Dendritic cell treated with granulocyte-macrophage colony-stimulating factor and Interleukin-4, amounts not matched to agents 40 ng/mL and 50 ng/mL, for 4 days (primary cell): Measurements from ENCODE around the gene SP140.

ENCODE experiments used
- H3K27ac Mint-ChIP-seq: one replicate; pipeline ENCODE4 v1.8.0; 2022; ENCODE audit warnings: mild to moderate bottlenecking, mixed read lengths
- H3K27me3 Mint-ChIP-seq: one replicate; pipeline ENCODE4 v1.8.0; 2022; ENCODE audit warnings: mild to moderate bottlenecking, mixed read lengths
- H3K36me3 Mint-ChIP-seq: one replicate; pipeline ENCODE4 v1.8.0; 2022; ENCODE audit warnings: low read depth, mixed read lengths
- H3K4me1 Mint-ChIP-seq: one replicate; pipeline ENCODE4 v1.8.0; 2022; ENCODE audit warnings: low read depth, mixed read lengths
- H3K4me3 Mint-ChIP-seq: one replicate; pipeline ENCODE4 v1.8.0; 2022; ENCODE audit warnings: mild to moderate bottlenecking, moderate library complexity, mixed read lengths
- H3K9me3 Mint-ChIP-seq: one replicate; pipeline ENCODE4 v1.8.0; 2022; ENCODE audit warnings: mixed read lengths
- intact Hi-C: fragments of 100-400 bp; cut with micrococcal nuclease; formaldehyde crosslinking; loops from one replicate; pipeline ENCODE4 v1.15.0; 2022

Gene SP140

GRCh38 chr2:230360028-230360427 is 134.5 kb downstream of the SP140 start:
- H3K4me3 Mint-ChIP-seq = no peak overlapping the region
- H3K36me3 Mint-ChIP-seq = peaks cover 70% of the 10 kb centered on the region
- H3K27ac Mint-ChIP-seq = no peak overlapping the region
- H3K27me3 Mint-ChIP-seq = no peaks in the 10 kb centered on the region
- peaks cover 7% of the 10 kb centered on the region for H3K4me1 Mint-ChIP-seq
- no peaks in the 10 kb centered on the region for H3K9me3 Mint-ChIP-seq
- intact Hi-C loops = no loop called here

- Mint-ChIP-seq H3K36me3 (peaks cover 84% of the 10 kb centered on the region), H3K27me3 (no peaks in the 10 kb centered on the region), H3K4me3 (no peak overlapping the region), H3K4me1 (peaks cover 7% of the 10 kb centered on the region), H3K9me3 (no peaks in the 10 kb centered on the region), H3K27ac (no peak overlapping the region)
- intact Hi-C loops = no loop called here
Measured at GRCh38 chr2:230362030-230362691, 136.6 kb downstream of the SP140 start.
